Stimulated activated CD8-positive, alpha-beta memory T cell treated with anti-CD3 and anti-CD28 coated beads, Interleukin-15, amount 100 ng/mL, for 1 hour (primary cell): ENCODE data around the gene HSP90AB1.
A peak's percentile ranks its signal among the peaks of the same experiment; 100 is the strongest.

ENCODE experiments used
- DNase-seq: peaks from one replicate; pipeline ENCODE4 v3.0.0-alpha.2; 2020; ENCODE audit warnings: low read depth

The HSP90AB1 gene

GRCh38 chr6:44235891-44236516 lies 10.9 kb upstream of the HSP90AB1 start:
- no peak for DNase-seq

GRCh38 chr6:44237021-44237812 lies 9.7 kb upstream of the HSP90AB1 start:
- DNase-seq, result peak; percentile 42

GRCh38 chr6:44237813-44238433 lies 9.0 kb upstream of the HSP90AB1 start:
- DNase-seq, result peak; percentile 51

GRCh38 chr6:44238687-44239350 lies 8.1 kb upstream of the HSP90AB1 start:
- no peak for DNase-seq

GRCh38 chr6:44243345-44243744 lies 3.6 kb upstream of the HSP90AB1 start:
- DNase-seq, result no peak

- DNase-seq, result no peak
Measured at GRCh38 chr6:44245391-44245911, 1.4 kb upstream of the HSP90AB1 start.

GRCh38 chr6:44245912-44246662 lies 814 bp upstream of the HSP90AB1 start:
- DNase-seq, result peak; percentile 65

GRCh38 chr6:44247338-44248302 lies 719 bp downstream of the HSP90AB1 start:
- peak; percentile 77 for DNase-seq

GRCh38 chr6:44248579-44248978 lies 1.7 kb downstream of the HSP90AB1 start:
- DNase-seq, result no peak

GRCh38 chr6:44249082-44249748 lies 2.3 kb downstream of the HSP90AB1 start:
- DNase-seq, result no peak

GRCh38 chr6:44250067-44250717 lies 3.3 kb downstream of the HSP90AB1 start:
- DNase-seq, result no peak

- DNase-seq, result no peak
Measured at GRCh38 chr6:44250718-44251123, 3.8 kb downstream of the HSP90AB1 start.

- DNase-seq, result no peak
Measured at GRCh38 chr6:44251576-44252524, 4.9 kb downstream of the HSP90AB1 start.

- DNase-seq, result peak; percentile 44
Measured at GRCh38 chr6:44253307-44254101, 6.6 kb downstream of the HSP90AB1 start.

GRCh38 chr6:44254191-44255104 lies 7.5 kb downstream of the HSP90AB1 start:
- no peak for DNase-seq

- no peak for DNase-seq
Measured at GRCh38 chr6:44255105-44255808, 8.4 kb downstream of the HSP90AB1 start.
